Fibroblast of villous mesenchyme (primary cell): ENCODE data around the gene NGF. TPM values are rescaled to one million over a fixed set of nuclear protein-coding genes. Genes with fewer than 3 reads are reported as not detected.

Experiments
- DNase-seq: peaks from one replicate; pipeline ENCODE4 v3.0.0-alpha.2; 2010; ENCODE audit warnings: low read depth
- H3K4me3 ChIP-seq: 2 replicates; pipeline ENCODE4 v1.5.1; 2011; ENCODE audit warnings: low read depth, mild to moderate bottlenecking, low read length
- CTCF ChIP-seq: IDR thresholded peaks from 2 replicates; pipeline ENCODE4 v1.5.1; 2012; ENCODE audit warnings: low read depth, mild to moderate bottlenecking, low read length; ENCODE audit not compliant: insufficient read depth
- total RNA-seq: library from RNA; depleted of rRNA; stranded (reverse); fragments of >200 nt; gene quantifications from 2 replicates; pipeline ENCODE4 v1.2.3, GENCODE V29; 2012

NGF gene
- total RNA-seq, 1 donor = 0.86 TPM

GRCh38 chr1:115277276-115277675, 60.8 kb downstream of the NGF start:
- peak; percentile 12 for DNase-seq
- no peak overlapping the region for H3K4me3 ChIP-seq
- no peak for TF ChIP-seq CTCF

GRCh38 chr1:115275216-115275615, 62.8 kb downstream of the NGF start:
- TF ChIP-seq CTCF = peak; percentile 61
- DNase-seq = peak; percentile 30

GRCh38 chr1:115274467-115274866, 63.6 kb downstream of the NGF start:
- no peak overlapping the region for H3K4me3 ChIP-seq
- DNase-seq = no peak
- no peak for TF ChIP-seq CTCF

More at GRCh38 chr1:115275216-115275615, 62.8 kb downstream of the NGF start:
- no peak overlapping the region for H3K4me3 ChIP-seq

GRCh38 chr1:115266729-115267421, 71.2 kb downstream of the NGF start:
- no peak overlapping the region for H3K4me3 ChIP-seq
- DNase-seq = peak; percentile 47
- TF ChIP-seq CTCF = no peak

- TF ChIP-seq CTCF = no peak
- DNase-seq = no peak
- H3K4me3 ChIP-seq = no peak overlapping the region
Measured at GRCh38 chr1:115265099-115265498, 73.0 kb downstream of the NGF start.

- TF ChIP-seq CTCF = no peak
- H3K4me3 ChIP-seq = no peak overlapping the region
- DNase-seq = peak; percentile 30
Measured at GRCh38 chr1:115262886-115263285, 75.2 kb downstream of the NGF start.

GRCh38 chr1:115261496-115261895, 76.6 kb downstream of the NGF start:
- DNase-seq = no peak
- no peak for TF ChIP-seq CTCF
- no peak overlapping the region for H3K4me3 ChIP-seq
